ENCODE results near the gene LCOR.

The LCOR gene

GRCh38 chr10:96904648-96905047 lies 72.5 kb downstream of the LCOR start:
- TF ChIP-seq, protein P1, sequence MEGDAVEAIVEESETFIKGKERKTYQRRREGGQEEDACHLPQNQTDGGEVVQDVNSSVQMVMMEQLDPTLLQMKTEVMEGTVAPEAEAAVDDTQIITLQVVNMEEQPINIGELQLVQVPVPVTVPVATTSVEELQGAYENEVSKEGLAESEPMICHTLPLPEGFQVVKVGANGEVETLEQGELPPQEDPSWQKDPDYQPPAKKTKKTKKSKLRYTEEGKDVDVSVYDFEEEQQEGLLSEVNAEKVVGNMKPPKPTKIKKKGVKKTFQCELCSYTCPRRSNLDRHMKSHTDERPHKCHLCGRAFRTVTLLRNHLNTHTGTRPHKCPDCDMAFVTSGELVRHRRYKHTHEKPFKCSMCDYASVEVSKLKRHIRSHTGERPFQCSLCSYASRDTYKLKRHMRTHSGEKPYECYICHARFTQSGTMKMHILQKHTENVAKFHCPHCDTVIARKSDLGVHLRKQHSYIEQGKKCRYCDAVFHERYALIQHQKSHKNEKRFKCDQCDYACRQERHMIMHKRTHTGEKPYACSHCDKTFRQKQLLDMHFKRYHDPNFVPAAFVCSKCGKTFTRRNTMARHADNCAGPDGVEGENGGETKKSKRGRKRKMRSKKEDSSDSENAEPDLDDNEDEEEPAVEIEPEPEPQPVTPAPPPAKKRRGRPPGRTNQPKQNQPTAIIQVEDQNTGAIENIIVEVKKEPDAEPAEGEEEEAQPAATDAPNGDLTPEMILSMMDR (IDR thresholded peaks at IDR 0.05): no peak
- Histone ChIP-seq H3K9me3 (no peaks in the 10 kb centered on the region), H3K27me3 (no peaks in the 10 kb centered on the region), H3K4me3 (ENCODE audit: low read depth in 1 of 2, low read length in 1 of 2) (no peak overlapping the region), H3K27ac (peak overlapping the region; percentile 76), H3K4me1 (ENCODE audit: control insufficient read depth in 1 of 2, insufficient read depth in 1 of 2, low read depth in 1 of 2, low read length in 1 of 2) (peaks cover 47 to 68% of the 10 kb centered on the region in 2 experiments), H3K36me3 (no peaks in the 10 kb centered on the region)

DNA sequence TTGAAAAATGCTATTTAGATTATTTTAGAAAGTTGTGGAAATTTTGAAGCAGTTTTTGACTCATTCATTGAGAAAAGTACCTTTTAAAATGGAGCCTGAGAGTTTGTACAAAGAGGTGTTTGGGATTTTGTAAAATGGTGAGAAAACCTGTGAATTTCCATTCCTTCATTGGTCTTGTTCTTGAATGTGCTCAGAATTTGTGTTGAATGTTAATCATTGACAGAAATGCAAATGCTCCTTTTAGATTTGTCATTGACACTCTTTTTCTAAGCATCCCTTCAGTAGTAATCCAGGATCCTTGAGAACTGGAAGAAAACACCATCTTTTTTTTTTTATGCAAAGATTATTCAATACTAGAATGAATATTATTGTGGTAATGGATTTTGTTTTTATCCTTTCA lies 74.8 kb downstream of the LCOR start:
- TF ChIP-seq, protein P1 (IDR thresholded peaks at IDR 0.05): no peak

DNA sequence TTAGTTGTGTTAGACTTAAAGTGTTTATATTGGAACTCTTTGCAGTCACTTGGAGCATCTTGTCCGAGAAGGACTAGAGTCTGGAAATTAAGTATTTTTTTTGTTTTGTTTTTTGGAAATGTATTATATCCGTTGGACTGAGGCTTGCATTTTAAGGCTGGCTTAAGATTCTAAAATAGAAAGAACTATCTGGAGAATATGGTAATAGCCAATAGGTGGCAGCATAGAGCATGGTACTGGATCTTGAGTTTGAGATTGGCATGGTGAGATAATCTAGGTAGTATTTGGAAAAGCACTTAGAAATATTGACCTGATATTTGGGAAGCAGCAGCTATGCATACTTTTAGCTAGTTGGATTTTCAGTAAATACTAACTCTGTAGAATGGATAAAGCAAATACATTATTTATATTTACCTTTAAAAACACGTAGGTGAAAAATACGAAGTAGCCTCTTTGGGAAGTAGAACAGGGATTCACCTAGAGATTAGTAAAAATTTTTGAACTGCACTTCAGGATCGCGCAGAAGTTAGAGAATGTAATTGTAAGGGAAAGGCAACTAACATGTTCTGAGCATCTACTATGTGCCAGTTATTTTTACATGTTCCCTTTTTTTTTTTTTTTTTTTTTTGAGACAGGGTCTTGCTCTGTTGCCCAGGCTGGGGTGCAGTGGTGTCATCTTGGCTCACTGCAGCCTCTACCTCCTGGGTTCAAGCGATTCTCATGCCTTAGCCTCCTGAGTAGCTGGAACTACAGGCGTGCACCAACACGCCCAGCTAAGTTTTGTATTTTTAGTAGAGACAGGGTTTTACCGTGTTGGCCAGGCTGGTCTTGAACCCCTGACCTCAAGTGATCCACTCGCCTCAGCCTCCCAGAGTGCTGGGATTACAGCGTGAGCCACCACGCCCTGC lies 78.6 kb downstream of the LCOR start:
- Histone ChIP-seq H3K27me3 (no peaks in the 10 kb centered on the region), H3K4me1 (ENCODE audit: control insufficient read depth in 1 of 2, insufficient read depth in 1 of 2, low read depth in 1 of 2, low read length in 1 of 2) (peaks cover 17 to 25% of the 10 kb centered on the region in 2 experiments), H3K4me3 (ENCODE audit: low read depth in 1 of 2, low read length in 1 of 2) (no peak overlapping the region), H3K27ac (no peak overlapping the region), H3K9me3 (no peaks in the 10 kb centered on the region), H3K36me3 (peaks cover 11% of the 10 kb centered on the region)
- TF ChIP-seq, protein P1 (IDR thresholded peaks at IDR 0.05): peak; percentile 58

More for the DNA sequence above, 74.8 kb downstream of the LCOR start:
- Histone ChIP-seq H3K27ac (no peak overlapping the region), H3K4me3 (ENCODE audit: low read depth in 1 of 2, low read length in 1 of 2) (no peak overlapping the region), H3K36me3 (no peaks in the 10 kb centered on the region), H3K9me3 (no peaks in the 10 kb centered on the region), H3K27me3 (no peaks in the 10 kb centered on the region), H3K4me1 (ENCODE audit: control insufficient read depth in 1 of 2, insufficient read depth in 1 of 2, low read depth in 1 of 2, low read length in 1 of 2) (peaks cover 40 to 57% of the 10 kb centered on the region in 2 experiments)

GRCh38 chr10:96912405-96912804 lies 80.3 kb downstream of the LCOR start:
- H3K27ac ChIP-seq: no peak overlapping the region
- TF ChIP-seq, protein P1 (IDR thresholded peaks at IDR 0.05): no peak
- H3K4me1 ChIP-seq (ENCODE audit: control insufficient read depth in 1 of 2, insufficient read depth in 1 of 2, low read depth in 1 of 2, low read length in 1 of 2): peaks cover 10% of the 10 kb centered on the region in 2 experiments
- no peak overlapping the region for H3K4me3 ChIP-seq (ENCODE audit: low read depth in 1 of 2, low read length in 1 of 2)
- no peaks in the 10 kb centered on the region for H3K9me3 ChIP-seq
- H3K27me3 ChIP-seq: no peaks in the 10 kb centered on the region
- peaks cover 23% of the 10 kb centered on the region for H3K36me3 ChIP-seq

DNA sequence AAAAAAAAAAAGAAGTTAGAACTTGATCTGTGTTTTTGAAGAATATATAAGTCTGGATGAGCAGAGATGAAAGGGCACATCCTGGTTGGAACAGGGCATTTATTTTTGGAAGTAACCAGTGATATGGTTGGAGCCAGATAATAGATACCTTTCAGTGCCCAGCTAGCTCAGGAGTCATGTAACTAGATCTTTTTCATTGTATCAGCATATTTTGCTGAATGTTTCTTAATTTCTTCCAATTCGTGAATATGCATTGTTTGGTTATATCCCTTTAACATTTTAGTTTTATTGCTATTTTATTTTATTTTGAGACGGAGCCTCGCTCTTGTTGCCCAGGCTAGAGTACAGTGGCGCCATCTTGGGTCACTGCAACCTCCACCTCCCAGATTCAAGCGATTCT lies 81.8 kb downstream of the LCOR start:
- TF ChIP-seq, protein P1 (IDR thresholded peaks at IDR 0.05): no peak
- Histone ChIP-seq H3K4me1 (ENCODE audit: control insufficient read depth in 1 of 2, insufficient read depth in 1 of 2, low read depth in 1 of 2, low read length in 1 of 2) (no peaks in the 10 kb centered on the region), H3K27me3 (no peaks in the 10 kb centered on the region), H3K9me3 (no peaks in the 10 kb centered on the region), H3K4me3 (ENCODE audit: low read depth in 1 of 2, low read length in 1 of 2) (no peak overlapping the region), H3K36me3 (peaks cover 23% of the 10 kb centered on the region), H3K27ac (no peak overlapping the region)
